ENCODE data around the gene MYH4.

Gene MYH4

GRCh38 chr17:10398352-10398751, 71.0 kb downstream of the MYH4 start:
- Histone ChIP-seq H4K20me1 (ENCODE audit: control insufficient read depth, insufficient read depth, low read depth, low read length) (no peaks in the 10 kb centered on the region), H3K9me3 (ENCODE audit: control insufficient read depth, insufficient read depth, low read length) (no peaks in the 10 kb centered on the region), H3K4me3 (ENCODE audit: low read length) (no peak overlapping the region), H3K9me2 (replicated peaks; ENCODE audit: control insufficient read depth, low read length) (no peaks in the 10 kb centered on the region), H3K27ac (ENCODE audit: low read depth, low read length) (no peak overlapping the region), H3K27me3 (ENCODE audit: control insufficient read depth, low read length) (no peaks in the 10 kb centered on the region), H3K36me3 (ENCODE audit: control insufficient read depth, low read length) (no peaks in the 10 kb centered on the region), H3F3A (ENCODE audit: control insufficient read depth, insufficient read depth) (no peaks in the 10 kb centered on the region), H3K4me2 (ENCODE audit: low read length) (no peak overlapping the region), H3K4me1 (ENCODE audit: control insufficient read depth, low read length) (no peaks in the 10 kb centered on the region), H3K79me2 (ENCODE audit: control insufficient read depth, low read length) (no peaks in the 10 kb centered on the region)
- TF ChIP-seq CTCF (IDR thresholded peaks at IDR 0.05; ENCODE audit: low read depth, low read length, poor library complexity, severe bottlenecking) = no peak
- no peak for TF ChIP-seq EZH2phosphoT487 (IDR thresholded peaks at IDR 0.05; ENCODE audit: borderline replicate concordance, low read length)

GRCh38 chr17:10396524-10397163, 72.7 kb downstream of the MYH4 start:
- H3K79me2 ChIP-seq (ENCODE audit: control insufficient read depth, low read length) = no peaks in the 10 kb centered on the region
- H3K36me3 ChIP-seq (ENCODE audit: control insufficient read depth, low read length) = no peaks in the 10 kb centered on the region
- H3K27ac ChIP-seq (ENCODE audit: low read depth, low read length) = no peak overlapping the region
- H3K4me3 ChIP-seq (ENCODE audit: low read length) = no peak overlapping the region
- H3K4me2 ChIP-seq (ENCODE audit: low read length) = no peak overlapping the region
- H3K9me2 ChIP-seq (replicated peaks; ENCODE audit: control insufficient read depth, low read length) = no peaks in the 10 kb centered on the region
- no peaks in the 10 kb centered on the region for H3K27me3 ChIP-seq (ENCODE audit: control insufficient read depth, low read length)
- TF ChIP-seq EZH2phosphoT487 (IDR thresholded peaks at IDR 0.05; ENCODE audit: borderline replicate concordance, low read length) = no peak
- no peak for TF ChIP-seq CTCF (IDR thresholded peaks at IDR 0.05; ENCODE audit: low read depth, low read length, poor library complexity, severe bottlenecking)
- H3K9me3 ChIP-seq (ENCODE audit: control insufficient read depth, insufficient read depth, low read length) = no peaks in the 10 kb centered on the region
- H3K4me1 ChIP-seq (ENCODE audit: control insufficient read depth, low read length) = no peaks in the 10 kb centered on the region
- no peaks in the 10 kb centered on the region for H4K20me1 ChIP-seq (ENCODE audit: control insufficient read depth, insufficient read depth, low read depth, low read length)
- no peaks in the 10 kb centered on the region for H3F3A ChIP-seq (ENCODE audit: control insufficient read depth, insufficient read depth)

GRCh38 chr17:10394201-10394887, 75.0 kb downstream of the MYH4 start:
- Histone ChIP-seq H4K20me1 (ENCODE audit: control insufficient read depth, insufficient read depth, low read depth, low read length) (no peaks in the 10 kb centered on the region), H3K9me2 (replicated peaks; ENCODE audit: control insufficient read depth, low read length) (no peaks in the 10 kb centered on the region), H3K79me2 (ENCODE audit: control insufficient read depth, low read length) (no peaks in the 10 kb centered on the region), H3K27me3 (ENCODE audit: control insufficient read depth, low read length) (0 out of 2 replicates have a peak, but pooled peaks cover 2% of the 10 kb centered on the region), H3K9me3 (ENCODE audit: control insufficient read depth, insufficient read depth, low read length) (no peaks in the 10 kb centered on the region), H3F3A (ENCODE audit: control insufficient read depth, insufficient read depth) (no peaks in the 10 kb centered on the region), H3K27ac (ENCODE audit: low read depth, low read length) (no peak overlapping the region), H3K4me1 (ENCODE audit: control insufficient read depth, low read length) (no peaks in the 10 kb centered on the region), H3K4me2 (ENCODE audit: low read length) (no peak overlapping the region), H3K4me3 (ENCODE audit: low read length) (no peak overlapping the region), H3K36me3 (ENCODE audit: control insufficient read depth, low read length) (no peaks in the 10 kb centered on the region)
- TF ChIP-seq CTCF (IDR thresholded peaks at IDR 0.05; ENCODE audit: low read depth, low read length, poor library complexity, severe bottlenecking) (no peak), EZH2phosphoT487 (IDR thresholded peaks at IDR 0.05; ENCODE audit: borderline replicate concordance, low read length) (no peak)

Measured in DOHH2 (cell line).